Upper lobe of left lung (tissue), 4 donors: ENCODE data around the gene DISC1.

Experiments used
- POLR2A ChIP-seq, 4 donors: fragments of 450-650 bp; IDR thresholded peaks; one replicate each; pipeline ENCODE4 v1.5.1; 2016 to 2017; ENCODE audit warnings: antibody characterized with exemption in 4 of 4, mild to moderate bottlenecking in 2 of 4
- TF ChIP-seq, protein P1 (sequence below), 6 experiments: fragments of 450-650 bp in 4 of 6; fragments of 200-600 bp in 2 of 6; sonication (generic) in 2 of 6; IDR thresholded peaks; one replicate each; pipeline ENCODE4 v1.5.1; 2016 to 2019; ENCODE audit warnings: antibody characterized with exemption in 6 of 6

- TF ChIP-seq, protein P1, sequence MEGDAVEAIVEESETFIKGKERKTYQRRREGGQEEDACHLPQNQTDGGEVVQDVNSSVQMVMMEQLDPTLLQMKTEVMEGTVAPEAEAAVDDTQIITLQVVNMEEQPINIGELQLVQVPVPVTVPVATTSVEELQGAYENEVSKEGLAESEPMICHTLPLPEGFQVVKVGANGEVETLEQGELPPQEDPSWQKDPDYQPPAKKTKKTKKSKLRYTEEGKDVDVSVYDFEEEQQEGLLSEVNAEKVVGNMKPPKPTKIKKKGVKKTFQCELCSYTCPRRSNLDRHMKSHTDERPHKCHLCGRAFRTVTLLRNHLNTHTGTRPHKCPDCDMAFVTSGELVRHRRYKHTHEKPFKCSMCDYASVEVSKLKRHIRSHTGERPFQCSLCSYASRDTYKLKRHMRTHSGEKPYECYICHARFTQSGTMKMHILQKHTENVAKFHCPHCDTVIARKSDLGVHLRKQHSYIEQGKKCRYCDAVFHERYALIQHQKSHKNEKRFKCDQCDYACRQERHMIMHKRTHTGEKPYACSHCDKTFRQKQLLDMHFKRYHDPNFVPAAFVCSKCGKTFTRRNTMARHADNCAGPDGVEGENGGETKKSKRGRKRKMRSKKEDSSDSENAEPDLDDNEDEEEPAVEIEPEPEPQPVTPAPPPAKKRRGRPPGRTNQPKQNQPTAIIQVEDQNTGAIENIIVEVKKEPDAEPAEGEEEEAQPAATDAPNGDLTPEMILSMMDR (IDR thresholded peaks at IDR 0.05), result no peak
- no peak for TF ChIP-seq POLR2A (IDR thresholded peaks at IDR 0.05)
Measured at GRCh38 chr1:231981675-231982074, 355.1 kb downstream of the DISC1 start.
